ENCODE results near the gene OXSM.
A peak's percentile ranks its signal among the peaks of the same experiment; 100 is the strongest.

The OXSM gene

DNA sequence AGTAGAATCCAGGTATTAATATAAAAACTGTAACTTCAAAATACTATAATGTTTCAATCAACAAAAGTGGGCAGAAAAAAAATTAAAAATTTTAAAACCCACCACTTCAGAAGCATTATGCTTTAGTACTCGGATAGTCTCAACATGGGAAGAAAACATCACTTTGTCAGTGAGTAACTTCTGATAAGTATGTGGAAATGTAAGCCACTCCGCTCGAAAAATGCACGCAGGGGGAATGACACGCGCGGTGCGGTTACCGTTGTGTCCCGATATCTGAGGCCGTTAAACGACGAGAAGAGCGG, 7.3 kb upstream of the OXSM start:
- TF ChIP-seq, protein P1, sequence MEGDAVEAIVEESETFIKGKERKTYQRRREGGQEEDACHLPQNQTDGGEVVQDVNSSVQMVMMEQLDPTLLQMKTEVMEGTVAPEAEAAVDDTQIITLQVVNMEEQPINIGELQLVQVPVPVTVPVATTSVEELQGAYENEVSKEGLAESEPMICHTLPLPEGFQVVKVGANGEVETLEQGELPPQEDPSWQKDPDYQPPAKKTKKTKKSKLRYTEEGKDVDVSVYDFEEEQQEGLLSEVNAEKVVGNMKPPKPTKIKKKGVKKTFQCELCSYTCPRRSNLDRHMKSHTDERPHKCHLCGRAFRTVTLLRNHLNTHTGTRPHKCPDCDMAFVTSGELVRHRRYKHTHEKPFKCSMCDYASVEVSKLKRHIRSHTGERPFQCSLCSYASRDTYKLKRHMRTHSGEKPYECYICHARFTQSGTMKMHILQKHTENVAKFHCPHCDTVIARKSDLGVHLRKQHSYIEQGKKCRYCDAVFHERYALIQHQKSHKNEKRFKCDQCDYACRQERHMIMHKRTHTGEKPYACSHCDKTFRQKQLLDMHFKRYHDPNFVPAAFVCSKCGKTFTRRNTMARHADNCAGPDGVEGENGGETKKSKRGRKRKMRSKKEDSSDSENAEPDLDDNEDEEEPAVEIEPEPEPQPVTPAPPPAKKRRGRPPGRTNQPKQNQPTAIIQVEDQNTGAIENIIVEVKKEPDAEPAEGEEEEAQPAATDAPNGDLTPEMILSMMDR (IDR thresholded peaks at IDR 0.05; ENCODE audit: low read depth, low read length), result no peak
- no peak for DNase-seq
- H3K9me3 ChIP-seq, result no peaks in the 10 kb centered on the region
- H3K4me1 ChIP-seq, result no peaks in the 10 kb centered on the region
- H3K27me3 ChIP-seq, result no peaks in the 10 kb centered on the region
- no peaks in the 10 kb centered on the region for H3K36me3 ChIP-seq
- peak overlapping the region; percentile 74 for H3K4me3 ChIP-seq (ENCODE audit: low read depth, low read length)

DNA sequence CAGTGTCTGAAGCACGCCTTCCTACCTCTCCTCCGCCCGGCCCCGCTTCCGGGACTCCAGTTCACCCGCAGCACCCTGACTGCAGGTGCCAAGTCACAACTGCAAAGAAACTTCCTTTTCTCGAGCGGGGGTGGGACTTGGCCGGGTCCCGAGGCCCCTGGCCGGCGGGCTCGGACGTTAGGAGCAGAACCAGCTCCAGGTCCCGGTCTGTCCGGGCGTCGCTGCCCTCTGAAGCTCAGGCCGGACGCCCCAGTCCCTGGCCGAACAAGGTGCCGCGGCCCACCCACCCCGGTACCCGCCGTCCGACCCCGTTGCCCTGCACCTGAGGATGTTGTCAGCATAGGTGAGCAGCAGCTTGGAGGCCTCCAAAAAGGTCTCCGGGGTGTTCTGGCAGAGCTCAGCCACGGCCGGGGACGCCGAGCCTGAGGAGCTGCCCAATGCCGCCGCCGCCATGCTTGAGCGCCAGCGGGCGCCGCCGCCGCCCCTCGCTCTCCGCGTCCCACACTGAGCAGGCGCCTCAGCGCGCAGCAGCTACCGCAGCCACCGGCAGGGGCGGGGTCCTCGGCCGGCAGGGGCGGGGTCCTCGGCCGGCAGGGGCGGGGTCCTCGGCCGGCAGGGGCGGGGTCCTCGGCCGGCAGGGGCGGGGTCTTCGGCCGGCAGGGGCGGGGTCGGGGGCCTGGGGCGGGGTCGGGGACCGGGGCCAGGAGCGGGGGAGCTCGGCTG, 6.8 kb upstream of the OXSM start, which contains the start of gene NGLY1:
Gene NGLY1 (minus strand): TSS at position 506 of the 723 bp plus-strand sequence. CDS start 53 bp downstream, at position 453.
- H3K4me1 ChIP-seq, result no peaks in the 10 kb centered on the region
- no peaks in the 10 kb centered on the region for H3K27me3 ChIP-seq
- TF ChIP-seq, protein P1 (IDR thresholded peaks at IDR 0.05; ENCODE audit: low read depth, low read length), result no peak
- H3K9me3 ChIP-seq, result no peaks in the 10 kb centered on the region
- peak within 1 kb of the TSS; percentile 74 for H3K4me3 ChIP-seq (ENCODE audit: low read depth, low read length)
- no peaks in the 10 kb centered on the region for H3K36me3 ChIP-seq
- peak; percentile 80 for DNase-seq

DNA sequence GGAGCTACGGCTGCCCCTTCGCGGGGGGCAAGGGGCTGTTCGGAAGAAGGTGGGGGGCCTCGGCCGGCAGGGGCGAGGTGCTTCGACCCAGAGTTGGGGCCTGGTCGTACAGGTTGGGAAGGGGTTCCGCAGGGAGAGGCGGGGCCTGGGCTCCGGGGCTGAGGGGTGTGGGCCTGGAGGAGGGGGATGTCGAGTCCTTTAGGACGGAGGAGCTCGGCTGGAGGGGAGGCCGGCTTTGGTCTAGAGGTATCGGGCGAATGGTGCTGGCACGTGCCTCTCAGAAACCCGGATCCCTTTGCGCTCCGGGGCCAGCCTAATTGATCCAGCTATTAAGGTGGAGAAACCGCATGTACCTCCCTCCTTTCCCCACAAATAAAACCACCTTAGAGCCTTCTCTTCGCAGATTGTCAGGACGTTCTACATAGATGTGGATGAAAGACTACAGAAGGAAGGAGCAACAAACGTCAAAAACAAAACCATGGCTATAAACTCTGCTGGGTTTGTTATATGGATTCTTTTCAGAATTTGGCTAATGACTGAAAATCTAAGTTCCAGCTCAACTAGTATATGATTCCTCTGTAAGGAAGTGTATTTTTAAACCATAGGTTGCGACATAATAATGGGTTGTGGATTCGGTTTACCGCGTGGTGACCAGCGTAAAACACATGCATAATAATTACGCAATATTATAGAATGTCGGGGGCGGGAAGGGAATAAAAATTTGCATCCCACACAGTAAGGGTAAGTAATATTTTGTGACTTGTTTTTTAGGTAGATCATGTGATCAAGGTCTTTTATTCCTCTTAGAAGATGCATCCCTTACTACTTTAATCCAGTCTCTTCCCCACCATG, 6.0 kb upstream of the OXSM start:
- no peaks in the 10 kb centered on the region for H3K9me3 ChIP-seq
- peak overlapping the region; percentile 54 for H3K4me3 ChIP-seq (ENCODE audit: low read depth, low read length)
- TF ChIP-seq, protein P1 (IDR thresholded peaks at IDR 0.05; ENCODE audit: low read depth, low read length), result no peak
- H3K27me3 ChIP-seq, result no peaks in the 10 kb centered on the region
- H3K4me1 ChIP-seq, result no peaks in the 10 kb centered on the region
- peak; percentile 47 for DNase-seq
- no peaks in the 10 kb centered on the region for H3K36me3 ChIP-seq

DNA sequence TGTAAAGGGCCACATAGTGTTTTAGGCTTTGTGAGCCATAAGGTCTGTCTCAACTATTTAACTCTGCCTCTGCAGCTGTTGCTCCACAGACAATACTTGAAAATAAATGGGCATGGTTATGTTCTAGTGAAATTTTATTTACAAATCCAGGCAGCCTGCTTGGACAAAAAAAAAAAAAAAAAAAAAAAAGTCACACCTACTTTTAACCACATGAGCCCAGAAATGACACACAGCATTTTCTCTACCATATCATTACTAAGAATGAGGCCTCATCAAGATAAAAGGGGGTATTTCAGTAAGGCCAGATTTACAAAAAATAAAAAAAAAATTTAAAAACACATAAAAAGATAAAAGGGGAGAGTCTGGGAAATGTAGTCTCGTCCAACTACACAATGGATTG, 4.9 kb upstream of the OXSM start:
- TF ChIP-seq, protein P1 (IDR thresholded peaks at IDR 0.05; ENCODE audit: low read depth, low read length), result no peak
- no peak for DNase-seq
- H3K4me3 ChIP-seq (ENCODE audit: low read depth, low read length), result no peak overlapping the region
- H3K27me3 ChIP-seq, result no peaks in the 10 kb centered on the region
- no peaks in the 10 kb centered on the region for H3K4me1 ChIP-seq
- no peaks in the 10 kb centered on the region for H3K36me3 ChIP-seq
- H3K9me3 ChIP-seq, result no peaks in the 10 kb centered on the region

DNA sequence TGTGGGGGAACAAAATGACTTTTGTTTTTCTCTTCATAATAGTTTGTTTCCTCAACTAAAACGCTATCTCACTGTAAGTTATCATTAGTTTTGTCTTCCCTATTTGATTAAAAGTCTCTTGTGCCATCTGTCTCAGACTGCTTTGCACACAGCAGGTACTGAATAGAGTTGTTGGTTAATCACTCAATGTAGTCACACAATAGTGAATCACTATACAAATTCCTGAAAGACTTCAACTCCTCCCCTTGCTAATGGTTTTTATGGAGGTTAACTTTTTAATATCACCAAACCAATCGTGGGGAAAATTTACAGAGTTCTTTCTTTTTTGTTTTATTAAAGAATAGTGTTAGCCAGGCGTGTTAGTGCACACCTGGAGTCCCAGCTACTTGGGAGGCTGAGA, 4.1 kb upstream of the OXSM start:
- Histone ChIP-seq H3K4me1 (no peaks in the 10 kb centered on the region), H3K27me3 (no peaks in the 10 kb centered on the region), H3K4me3 (ENCODE audit: low read depth, low read length) (no peak overlapping the region), H3K9me3 (no peaks in the 10 kb centered on the region), H3K36me3 (no peaks in the 10 kb centered on the region)
- TF ChIP-seq, protein P1 (IDR thresholded peaks at IDR 0.05; ENCODE audit: low read depth, low read length), result no peak
- no peak for DNase-seq

DNA sequence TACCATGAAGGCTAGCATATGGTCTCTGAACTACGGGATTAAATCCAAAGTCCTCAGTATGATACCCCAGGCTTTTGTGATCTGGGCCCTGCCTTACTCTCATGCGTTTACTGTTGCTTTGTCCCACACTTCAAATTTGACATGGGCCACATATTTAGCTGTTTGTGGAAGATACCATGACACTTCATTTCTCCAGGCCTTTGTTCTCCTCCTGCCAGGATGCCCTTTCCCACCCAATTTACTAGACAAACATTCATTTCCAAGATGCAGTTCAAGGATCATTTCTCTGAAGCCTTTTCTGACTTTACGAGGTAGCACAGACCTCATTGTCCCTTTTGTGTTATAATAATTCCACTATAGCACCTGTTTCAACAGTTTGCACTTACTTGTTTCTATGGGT, 2.2 kb upstream of the OXSM start:
- Histone ChIP-seq H3K9me3 (no peaks in the 10 kb centered on the region), H3K36me3 (no peaks in the 10 kb centered on the region), H3K4me1 (no peaks in the 10 kb centered on the region), H3K4me3 (ENCODE audit: low read depth, low read length) (no peak overlapping the region), H3K27me3 (no peaks in the 10 kb centered on the region)
- TF ChIP-seq, protein P1 (IDR thresholded peaks at IDR 0.05; ENCODE audit: low read depth, low read length), result no peak
- no peak for DNase-seq

Data from BE2C (cell line).